Mucosa of stomach (tissue), 1 donor: ENCODE measurements around the gene PYCARD.
A peak's percentile ranks its signal among the peaks of the same experiment; 100 is the strongest.
"Not testable (repeated sequence)": the region's sequence is repeated elsewhere in the genome, so short reads cannot be mapped to it uniquely, and the experiment has no call there.

Source experiments
- H3K27me3 ChIP-seq: one replicate; pipeline ENCODE4 v1.7.0; 2013; ENCODE audit warnings: mild to moderate bottlenecking, low read length; ENCODE audit not compliant: control insufficient read depth, insufficient read depth
- H3K36me3 ChIP-seq: one replicate; pipeline ENCODE4 v1.7.0; 2013; ENCODE audit warnings: low read length; ENCODE audit not compliant: control insufficient read depth, insufficient read depth
- H3K4me1 ChIP-seq: one replicate; pipeline ENCODE4 v1.7.0; 2013; ENCODE audit warnings: mild to moderate bottlenecking, low read length; ENCODE audit not compliant: control insufficient read depth, insufficient read depth
- H3K4me3 ChIP-seq: one replicate; pipeline ENCODE4 v1.7.0; 2013; ENCODE audit warnings: low read length
- H3K9ac ChIP-seq: one replicate; pipeline ENCODE4 v1.7.0; 2013; ENCODE audit warnings: mild to moderate bottlenecking, low read length, moderate library complexity
- H3K9me3 ChIP-seq: one replicate; pipeline ENCODE4 v1.7.0; 2013; ENCODE audit warnings: mild to moderate bottlenecking, low read length, moderate library complexity; ENCODE audit not compliant: control insufficient read depth
- donor health status: Pancreatic carcinoma.

PYCARD gene

GRCh38 chr16:31184888-31185287 is 17.7 kb downstream of the PYCARD start:
- H3K36me3 ChIP-seq: peaks cover 11% of the 10 kb centered on the region
- no peak overlapping the region for H3K4me3 ChIP-seq
- no peak overlapping the region for H3K9ac ChIP-seq
- H3K27me3 ChIP-seq: no peaks in the 10 kb centered on the region
- no peaks in the 10 kb centered on the region for H3K9me3 ChIP-seq
- H3K4me1 ChIP-seq: peaks cover 9% of the 10 kb centered on the region

DNA sequence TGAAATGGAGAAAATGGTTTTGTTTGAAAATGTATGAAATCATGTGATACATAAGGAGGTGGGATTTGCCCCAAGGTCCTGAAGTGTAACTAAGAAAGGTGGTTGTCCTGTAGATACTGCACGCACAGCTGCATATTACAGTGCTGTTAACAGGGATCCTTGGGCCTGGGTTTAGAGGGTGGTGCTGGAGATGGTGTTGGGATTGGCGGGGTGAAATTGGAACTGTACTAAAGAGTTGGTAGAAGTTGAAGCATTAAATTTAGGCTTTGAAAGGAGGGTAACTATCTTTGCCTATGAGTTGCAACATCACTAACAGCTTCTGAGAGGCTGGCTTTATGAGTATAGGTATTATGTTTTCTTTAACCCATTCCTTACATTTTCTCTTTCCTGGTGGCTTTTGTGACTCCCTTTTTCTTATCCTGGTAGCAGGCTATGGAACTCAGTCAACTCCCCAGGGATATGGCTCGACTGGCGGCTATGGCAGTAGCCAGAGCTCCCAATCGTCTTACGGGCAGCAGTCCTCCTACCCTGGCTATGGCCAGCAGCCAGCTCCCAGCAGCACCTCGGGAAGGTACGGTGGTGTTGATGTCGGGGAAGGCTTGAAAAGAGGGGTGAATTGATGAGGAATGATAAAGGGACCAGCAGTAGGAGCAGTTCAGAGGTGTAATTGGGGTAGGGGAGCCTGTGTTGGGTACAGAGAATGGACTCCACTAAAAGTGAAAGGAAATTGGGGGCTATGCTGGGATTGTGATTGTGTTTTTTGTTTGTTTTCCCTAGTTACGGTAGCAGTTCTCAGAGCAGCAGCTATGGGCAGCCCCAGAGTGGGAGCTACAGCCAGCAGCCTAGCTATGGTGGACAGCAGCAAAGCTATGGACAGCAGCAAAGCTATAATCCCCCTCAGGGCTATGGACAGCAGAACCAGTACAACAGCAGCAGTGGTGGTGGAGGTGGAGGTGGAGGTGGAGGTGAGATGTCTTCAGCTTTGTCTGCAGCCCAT is 18.8 kb downstream of the PYCARD start:
- Histone ChIP-seq H3K4me1 (peaks cover 14% of the 10 kb centered on the region), H3K27me3 (no peaks in the 10 kb centered on the region), H3K9me3 (no peaks in the 10 kb centered on the region), H3K9ac (no peak overlapping the region), H3K36me3 (peaks cover 4% of the 10 kb centered on the region), H3K4me3 (no peak overlapping the region)

GRCh38 chr16:31182391-31182790 is 20.2 kb downstream of the PYCARD start:
- no peaks in the 10 kb centered on the region for H3K27me3 ChIP-seq
- H3K36me3 ChIP-seq: peaks cover 4% of the 10 kb centered on the region
- H3K4me1 ChIP-seq: peaks cover 14% of the 10 kb centered on the region
- no peak overlapping the region for H3K4me3 ChIP-seq
- H3K9me3 ChIP-seq: no peaks in the 10 kb centered on the region
- H3K9ac ChIP-seq: no peak overlapping the region

GRCh38 chr16:31181102-31181830 is 21.3 kb downstream of the PYCARD start:
- H3K36me3 ChIP-seq: no peaks in the 10 kb centered on the region
- H3K9me3 ChIP-seq: no peaks in the 10 kb centered on the region
- peak overlapping the region; percentile 65 for H3K4me3 ChIP-seq
- peak overlapping the region; percentile 91 for H3K9ac ChIP-seq
- H3K4me1 ChIP-seq: peaks cover 14% of the 10 kb centered on the region
- no peaks in the 10 kb centered on the region for H3K27me3 ChIP-seq

DNA sequence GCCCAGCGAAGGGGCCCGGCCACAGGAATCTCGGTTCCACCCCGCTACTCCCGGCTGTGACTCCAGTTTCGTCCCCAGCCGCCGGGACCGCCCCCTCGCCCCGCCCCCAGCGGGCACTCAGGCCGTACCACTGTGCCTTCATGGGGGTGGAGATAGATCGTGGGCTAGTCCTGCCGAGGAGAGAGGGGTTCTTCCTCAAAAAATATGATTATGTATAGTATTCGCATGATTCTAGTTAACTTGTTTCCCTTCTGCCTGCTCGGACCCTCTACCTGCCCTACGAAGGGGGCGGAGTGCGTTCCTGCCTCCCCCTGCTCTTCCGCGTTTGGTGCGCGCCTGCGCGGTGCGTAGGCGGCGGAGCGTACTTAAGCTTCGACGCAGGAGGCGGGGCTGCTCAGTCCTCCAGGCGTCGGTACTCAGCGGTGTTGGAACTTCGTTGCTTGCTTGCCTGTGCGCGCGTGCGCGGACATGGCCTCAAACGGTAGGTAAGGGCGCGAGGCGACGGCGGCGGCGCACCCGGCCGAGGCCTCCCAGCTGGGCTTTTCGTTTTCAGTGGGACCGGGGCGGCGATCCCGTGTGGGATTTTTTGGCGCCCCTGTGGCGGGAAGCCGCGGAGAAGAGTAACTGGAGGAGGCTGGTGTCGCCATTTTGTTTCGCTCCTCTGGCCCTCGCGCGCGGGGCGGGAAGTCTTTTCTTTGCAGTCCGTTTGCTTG is 22.7 kb downstream of the PYCARD start, which contains the start of gene FUS:
Gene FUS (plus strand): TSS at position 393 of the 713 bp plus-strand sequence. CDS start 76 bp downstream, at position 469.
- no peaks in the 10 kb centered on the region for H3K9me3 ChIP-seq
- peak within 1 kb of the TSS; percentile 65 for H3K4me3 ChIP-seq
- H3K36me3 ChIP-seq: no peaks in the 10 kb centered on the region
- H3K9ac ChIP-seq: peak within 1 kb of the TSS; percentile 91
- no peaks in the 10 kb centered on the region for H3K27me3 ChIP-seq
- H3K4me1 ChIP-seq: peaks cover 14% of the 10 kb centered on the region

DNA sequence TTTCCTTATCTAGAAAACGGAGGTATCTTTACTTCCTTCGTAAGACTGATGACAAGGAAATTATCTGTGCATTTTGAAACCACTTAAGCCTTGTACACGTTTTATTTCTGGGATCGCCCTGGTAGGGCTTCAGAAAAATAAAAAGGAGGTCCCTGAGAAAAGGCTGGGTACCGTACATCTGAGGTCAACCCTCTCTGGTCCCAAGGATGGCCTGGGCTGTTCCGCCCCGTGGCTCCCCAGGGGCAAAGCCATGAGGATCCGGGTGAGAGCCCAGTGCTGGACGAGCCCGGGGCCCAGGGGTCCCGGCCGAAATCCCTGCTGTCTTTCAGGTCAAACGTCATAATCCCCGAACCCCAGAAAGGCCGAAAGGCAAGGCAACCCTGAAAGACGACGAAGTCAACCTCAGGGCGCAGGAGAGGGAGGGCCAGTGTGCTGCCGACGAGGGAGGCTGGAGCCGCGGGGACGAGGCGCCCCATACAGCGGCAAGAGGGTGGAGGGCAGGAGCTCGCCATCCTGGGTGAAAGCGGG is 23.3 kb downstream of the PYCARD start:
- no peaks in the 10 kb centered on the region for H3K27me3 ChIP-seq
- no peaks in the 10 kb centered on the region for H3K36me3 ChIP-seq
- peak overlapping the region; percentile 65 for H3K4me3 ChIP-seq
- peaks cover 14% of the 10 kb centered on the region for H3K4me1 ChIP-seq
- peak overlapping the region; percentile 91 for H3K9ac ChIP-seq
- H3K9me3 ChIP-seq: no peaks in the 10 kb centered on the region

DNA sequence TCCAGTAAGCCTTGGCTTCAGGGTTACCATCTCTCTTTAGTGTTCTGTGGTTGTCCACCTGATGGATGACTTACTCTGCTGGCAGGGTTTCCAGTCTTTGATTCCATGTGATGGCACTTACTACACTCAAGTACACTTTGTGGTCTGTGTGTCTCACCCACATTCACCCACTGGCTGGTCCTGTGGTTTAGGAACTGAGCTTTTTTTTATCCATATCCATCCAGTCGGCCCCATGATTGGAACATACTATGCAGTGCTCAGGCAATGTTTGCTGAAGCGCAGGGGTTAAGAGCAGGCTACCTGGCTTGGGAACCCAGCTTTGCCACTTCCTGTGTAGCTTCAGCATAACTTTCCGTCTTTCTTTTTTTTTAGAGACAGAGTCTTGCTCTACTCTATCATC is 25.4 kb downstream of the PYCARD start:
- Histone ChIP-seq H3K9me3 (no peaks in the 10 kb centered on the region), H3K36me3 (no peaks in the 10 kb centered on the region), H3K4me1 (peaks cover 7% of the 10 kb centered on the region), H3K9ac (no peak overlapping the region), H3K27me3 (no peaks in the 10 kb centered on the region), H3K4me3 (no peak overlapping the region)

DNA sequence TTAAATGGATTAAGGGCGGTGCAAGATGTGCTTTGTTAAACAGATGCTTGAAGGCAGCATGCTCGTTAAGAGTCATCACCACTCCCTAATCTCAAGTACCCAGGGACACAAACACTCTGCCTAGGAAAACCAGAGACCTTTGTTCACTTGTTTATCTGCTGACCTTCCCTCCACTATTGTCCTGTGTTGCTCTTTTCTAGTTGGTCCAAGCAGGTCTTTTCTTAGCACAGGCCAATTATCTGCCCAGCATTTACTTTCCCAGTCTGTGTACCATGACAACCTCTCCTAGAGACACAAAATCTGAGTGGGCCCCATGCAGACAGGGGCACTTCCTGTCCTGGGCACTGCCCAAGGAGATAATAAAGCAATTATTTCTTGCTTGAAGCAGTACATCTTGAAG is 32.5 kb downstream of the PYCARD start:
- not testable (repeated sequence) for H3K4me1 ChIP-seq, H3K9ac ChIP-seq, H3K36me3 ChIP-seq, H3K9me3 ChIP-seq, H3K27me3 ChIP-seq, H3K4me3 ChIP-seq

GRCh38 chr16:31168848-31169247 is 33.7 kb downstream of the PYCARD start:
- no peaks in the 10 kb centered on the region for H3K9me3 ChIP-seq
- H3K27me3 ChIP-seq: no peaks in the 10 kb centered on the region
- H3K9ac ChIP-seq: no peak overlapping the region
- no peak overlapping the region for H3K4me3 ChIP-seq
- no peaks in the 10 kb centered on the region for H3K4me1 ChIP-seq
- no peaks in the 10 kb centered on the region for H3K36me3 ChIP-seq

- Histone ChIP-seq H3K4me1 (no peaks in the 10 kb centered on the region), H3K9ac (no peak overlapping the region), H3K9me3 (no peaks in the 10 kb centered on the region), H3K36me3 (no peaks in the 10 kb centered on the region), H3K4me3 (no peak overlapping the region), H3K27me3 (no peaks in the 10 kb centered on the region)
Observed at GRCh38 chr16:31167315-31167714, 35.2 kb downstream of the PYCARD start.

- no peaks in the 10 kb centered on the region for H3K27me3 ChIP-seq
- no peaks in the 10 kb centered on the region for H3K4me1 ChIP-seq
- no peaks in the 10 kb centered on the region for H3K36me3 ChIP-seq
- H3K9me3 ChIP-seq: no peaks in the 10 kb centered on the region
- no peak overlapping the region for H3K9ac ChIP-seq
- no peak overlapping the region for H3K4me3 ChIP-seq
Observed at GRCh38 chr16:31157136-31157535, 45.4 kb downstream of the PYCARD start.
